Measurements from ENCODE around the gene RPTOR.

RPTOR gene

DNA sequence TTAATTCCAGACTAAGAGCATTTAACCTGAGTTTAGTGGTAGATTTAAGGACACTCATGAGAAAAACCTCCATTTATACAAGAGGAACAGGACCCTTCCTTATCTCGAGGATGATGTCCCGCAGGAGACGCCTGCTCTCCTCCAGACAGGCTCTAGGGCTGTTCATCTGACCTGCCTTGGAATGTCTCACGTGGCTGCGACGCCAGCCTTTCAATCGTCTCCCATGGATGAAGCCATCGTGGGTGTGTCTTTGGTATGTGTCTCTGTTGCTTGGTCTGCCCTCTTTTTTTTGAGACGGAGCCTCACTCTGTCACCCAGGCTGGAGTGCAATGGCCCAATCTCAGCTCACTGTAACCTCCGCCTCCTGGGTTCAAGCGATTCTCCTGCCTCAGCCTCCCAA lies 463.5 kb downstream of the RPTOR start:
- DNase-seq = no peak

DNA sequence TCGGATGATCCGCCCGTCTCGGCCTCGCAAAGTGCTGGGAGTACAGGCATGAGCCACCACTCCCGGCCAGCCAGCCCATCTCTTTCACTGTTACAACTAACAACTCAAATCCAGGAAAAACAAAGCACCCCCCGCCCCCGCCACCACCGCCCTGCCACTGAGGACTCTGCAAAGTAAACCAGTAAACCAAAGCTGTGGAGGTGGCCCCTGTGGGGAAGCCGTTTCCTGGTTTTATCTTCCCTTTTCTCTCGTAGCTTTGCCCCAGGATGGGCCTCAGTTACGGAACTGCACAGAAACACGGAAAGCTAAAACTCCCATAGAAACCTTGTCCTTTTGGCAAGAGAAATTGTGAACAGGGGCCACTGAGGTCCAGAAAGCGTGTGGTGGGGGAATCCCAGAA lies 464.5 kb downstream of the RPTOR start:
- no peak for DNase-seq

DNA sequence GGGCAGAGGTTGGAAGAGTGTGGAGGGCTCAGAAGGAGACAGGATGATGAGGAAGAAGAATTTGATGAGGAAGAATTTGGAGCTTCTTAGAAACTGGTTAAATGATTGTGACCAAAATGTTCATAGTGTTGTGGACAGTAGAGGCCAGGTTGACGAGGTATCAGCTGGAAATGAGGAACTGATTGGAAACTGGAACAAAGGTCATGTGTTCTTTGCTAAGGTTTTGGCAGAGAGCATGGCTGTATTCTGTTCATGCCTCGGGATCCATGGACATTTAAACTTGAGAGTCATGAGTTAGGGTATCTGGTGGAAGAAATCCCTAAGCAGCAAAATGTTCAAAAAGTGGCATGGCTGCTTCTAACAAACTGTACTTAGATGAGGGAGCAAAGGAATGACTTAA lies 466.3 kb downstream of the RPTOR start:
- no peak for DNase-seq

DNA sequence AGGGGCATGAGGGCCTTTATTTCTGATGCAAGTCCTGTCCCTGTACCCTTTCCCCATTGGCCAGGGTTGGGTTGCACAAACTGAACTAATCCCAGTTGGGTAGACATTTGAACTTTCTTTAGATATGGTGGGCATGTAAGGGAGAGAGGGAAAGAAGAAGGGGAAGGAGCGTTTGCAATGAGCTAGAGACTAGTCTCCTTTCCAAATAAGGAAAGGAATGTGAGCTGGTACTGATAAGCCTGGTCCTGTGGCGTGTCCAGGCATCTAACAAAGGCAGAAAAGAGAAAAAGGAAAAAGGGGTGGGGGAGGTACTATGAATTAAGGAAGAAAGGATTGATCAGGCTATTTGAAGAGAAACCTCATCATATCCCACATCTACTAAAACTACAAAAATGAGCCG lies 467.3 kb downstream of the RPTOR start:
- DNase-seq = no peak

DNA sequence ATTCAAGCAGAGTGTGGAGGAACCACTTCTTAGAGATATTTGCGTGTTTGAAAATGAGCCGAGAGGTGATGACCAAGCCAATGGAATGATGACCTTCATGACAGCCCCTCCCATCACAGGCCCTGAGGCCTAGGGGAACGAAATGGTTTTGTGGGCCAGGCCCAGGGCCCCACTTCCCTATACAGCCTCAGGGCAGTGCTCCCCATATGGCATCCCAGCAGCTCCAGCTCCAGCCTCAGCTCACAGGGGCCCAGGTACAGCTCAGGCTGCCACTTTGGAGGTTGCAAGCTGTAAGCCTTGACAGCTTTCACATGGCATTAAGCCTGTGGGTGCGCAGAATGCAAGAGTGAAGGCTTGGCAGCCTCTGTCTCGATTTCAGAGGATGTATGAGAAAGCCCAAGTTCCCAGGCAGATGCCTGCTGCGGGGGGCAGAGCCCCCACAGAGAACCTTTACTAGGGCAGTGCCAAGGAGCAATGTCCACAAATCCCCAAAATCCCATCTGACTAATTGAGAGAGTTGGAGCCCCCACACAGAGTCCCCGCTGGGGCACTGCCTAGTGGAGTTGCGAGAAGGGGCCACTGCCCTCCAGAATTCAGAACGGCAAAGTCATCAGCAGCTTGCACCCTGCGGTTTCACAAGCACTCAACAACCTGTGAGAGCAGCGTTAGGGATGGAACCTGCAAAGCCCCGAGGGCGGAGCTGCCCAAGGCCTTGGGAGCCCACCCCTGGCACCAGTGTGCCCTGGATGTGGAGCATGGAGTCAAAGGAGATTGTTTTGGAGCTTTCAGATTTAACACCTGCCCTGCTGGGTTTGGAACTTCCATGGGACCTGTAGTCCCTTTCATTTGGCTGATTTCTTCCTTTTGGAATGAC lies 468.2 kb downstream of the RPTOR start:
- no peak for DNase-seq

DNA sequence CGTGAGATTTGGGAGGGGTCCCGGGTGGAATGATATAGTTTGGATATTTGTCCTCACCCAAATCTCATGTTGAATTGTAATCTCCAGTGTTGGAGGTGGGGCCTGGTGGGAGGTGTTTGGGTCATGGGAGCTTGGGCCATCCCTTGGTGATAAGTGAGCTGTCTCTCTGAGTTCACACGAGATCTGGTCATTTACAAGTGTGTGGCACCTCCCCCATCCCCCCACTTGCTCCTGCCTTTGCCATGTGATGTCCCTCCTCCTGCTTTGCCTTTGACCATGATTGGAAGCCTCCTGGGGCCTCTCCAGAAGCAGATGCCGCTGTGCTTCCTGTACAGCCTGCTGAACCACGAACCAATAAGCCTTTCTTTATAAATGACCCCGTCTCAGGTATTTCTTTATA lies 469.0 kb downstream of the RPTOR start:
- DNase-seq = no peak

DNA sequence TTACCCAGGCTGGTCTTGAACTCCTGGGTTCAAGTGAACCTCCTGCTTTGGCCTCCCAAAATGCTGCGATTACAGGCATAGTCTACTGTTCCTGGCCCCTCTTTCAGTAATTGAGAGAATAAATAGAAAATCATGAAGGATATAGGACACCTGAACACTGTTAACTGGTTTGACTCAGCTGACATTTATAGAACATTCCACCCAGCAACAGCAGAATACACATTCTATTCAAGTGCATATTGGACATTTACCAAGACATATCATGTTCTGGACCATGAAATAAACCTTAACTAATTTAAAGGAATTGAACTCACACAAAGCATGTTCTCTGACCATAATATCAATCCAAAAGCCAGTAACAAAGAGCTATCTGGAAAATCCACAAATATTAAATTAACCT lies 470.5 kb downstream of the RPTOR start:
- no peak for DNase-seq
